GM18511 (cell line): ENCODE measurements around the gene EXOSC1.
"Not testable (repeated sequence)": the region's sequence is repeated elsewhere in the genome, so short reads cannot be mapped to it uniquely, and the experiment has no call there.

Experiments
- ATAC-seq: cut with Tn5 transposase; IDR thresholded peaks from one replicate; pipeline ENCODE4 v1.9.1; 2021; ENCODE audit warnings: mild to moderate bottlenecking, moderate library complexity; ENCODE audit not compliant: unreplicated experiment

Gene EXOSC1

GRCh38 chr10:97411406-97411805, 34.4 kb downstream of the EXOSC1 start:
- ATAC-seq: no peak

GRCh38 chr10:97408496-97408992, 37.3 kb downstream of the EXOSC1 start:
- no peak for ATAC-seq

- ATAC-seq: no peak
Measured at GRCh38 chr10:97407952-97408248, 37.9 kb downstream of the EXOSC1 start.

- peak; percentile 95 for ATAC-seq
Measured at GRCh38 chr10:97407211-97407951, 38.4 kb downstream of the EXOSC1 start.

GRCh38 chr10:97406483-97406882, 39.3 kb downstream of the EXOSC1 start:
- ATAC-seq: not testable (repeated sequence)

GRCh38 chr10:97406064-97406463, 39.7 kb downstream of the EXOSC1 start:
- no peak for ATAC-seq

GRCh38 chr10:97404044-97404443, 41.8 kb downstream of the EXOSC1 start:
- ATAC-seq: no peak

- no peak for ATAC-seq
Measured at GRCh38 chr10:97401455-97401919, 44.3 kb downstream of the EXOSC1 start.

- ATAC-seq: peak; percentile 98
Measured at GRCh38 chr10:97400665-97401454, 44.9 kb downstream of the EXOSC1 start, which contains the start of gene RRP12. Gene RRP12 (minus strand): TSS chr10:97401340. CDS start chr10:97401231, 109 bp downstream.

- no peak for ATAC-seq
Measured at GRCh38 chr10:97399843-97400545, 45.8 kb downstream of the EXOSC1 start.

- ATAC-seq: no peak
Measured at GRCh38 chr10:97396056-97396455, 49.8 kb downstream of the EXOSC1 start.

- ATAC-seq: no peak
Measured at GRCh38 chr10:97393034-97393573, 52.7 kb downstream of the EXOSC1 start.

- no peak for ATAC-seq
Measured at GRCh38 chr10:97390091-97390490, 55.7 kb downstream of the EXOSC1 start.

GRCh38 chr10:97388152-97388551, 57.7 kb downstream of the EXOSC1 start:
- ATAC-seq: no peak
